Stimulated activated CD8-positive, alpha-beta memory T cell treated with anti-CD3 and anti-CD28 coated beads, Interleukin-4, amount 100 ng/mL, for 48 hours (primary cell): ENCODE data around the gene C1orf210.

Experiments
- DNase-seq: peaks from one replicate; pipeline ENCODE4 v3.0.0-alpha.2; 2020

Gene C1orf210

GRCh38 chr1:43293176-43293575, 7.8 kb upstream of the C1orf210 start:
- no peak for DNase-seq

GRCh38 chr1:43292679-43293078, 7.3 kb upstream of the C1orf210 start:
- no peak for DNase-seq

DNA sequence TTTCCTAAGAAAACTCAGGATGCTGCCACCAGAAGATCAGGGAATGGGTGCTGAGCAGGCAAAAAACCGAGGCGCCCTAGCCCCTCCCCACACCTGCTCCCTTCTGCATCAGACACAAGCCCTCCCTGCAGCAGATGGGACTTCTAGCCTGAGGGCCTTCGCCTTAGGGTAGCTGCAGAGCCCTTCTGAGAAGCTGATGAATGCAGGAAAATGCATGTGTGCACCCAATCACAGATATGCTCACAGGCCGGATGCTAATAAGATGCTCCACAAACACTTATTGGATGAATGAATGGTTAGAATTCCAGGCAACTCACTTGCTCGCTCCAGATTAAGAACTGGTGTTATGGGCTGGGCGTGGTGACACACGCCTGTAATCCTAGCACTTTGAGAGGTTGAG, 6.8 kb upstream of the C1orf210 start:
- no peak for DNase-seq

DNA sequence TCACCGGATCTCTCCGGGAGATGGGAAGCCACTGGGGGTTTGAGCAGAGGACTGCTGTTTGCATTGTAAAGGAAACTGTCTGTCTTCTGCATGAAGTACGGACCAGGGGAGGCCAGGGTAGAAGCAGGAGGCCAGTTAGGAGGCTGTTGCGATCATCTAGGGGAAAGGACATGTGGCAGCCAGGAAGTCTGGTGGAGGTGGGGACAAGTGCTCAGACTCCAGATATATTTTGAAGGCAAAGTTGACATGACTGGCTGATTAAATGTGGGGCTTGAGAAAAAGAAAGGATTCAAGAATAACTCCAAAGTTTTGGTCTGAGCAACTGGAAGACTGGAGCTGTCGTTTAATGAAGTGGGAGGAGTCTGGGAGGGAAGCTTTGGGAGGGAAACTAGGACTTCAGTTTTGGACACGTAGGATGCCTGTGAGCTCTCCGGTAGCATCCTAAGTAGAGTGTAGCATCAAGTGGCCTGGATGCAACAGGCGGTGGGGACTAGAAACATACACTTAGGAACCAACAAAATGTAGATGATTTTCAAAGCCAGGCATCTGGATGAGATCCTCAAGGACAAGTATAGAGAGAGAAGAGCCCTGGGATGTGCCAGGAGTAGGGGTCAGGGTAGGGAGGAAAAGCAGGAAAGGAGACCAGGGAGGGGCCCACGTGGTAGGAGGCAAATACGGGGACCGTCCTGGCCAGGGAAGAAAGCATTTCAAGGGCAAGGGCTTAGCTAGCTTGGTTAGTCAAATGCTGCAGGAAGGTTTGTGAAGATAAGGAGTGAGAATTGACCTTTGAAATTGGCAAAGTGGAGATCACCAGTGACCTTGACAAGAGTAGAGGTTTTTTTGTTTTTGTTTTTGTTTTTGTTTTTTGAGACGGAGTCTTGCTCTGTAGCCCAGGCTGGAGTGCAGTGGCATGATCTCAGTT, 3.7 kb upstream of the C1orf210 start:
- no peak for DNase-seq

- DNase-seq: no peak
These were observed 2.8 kb upstream of the C1orf210 start for GRCh38 chr1:43288058-43288784.

GRCh38 chr1:43286533-43286932, 1.2 kb upstream of the C1orf210 start:
- no peak for DNase-seq

DNA sequence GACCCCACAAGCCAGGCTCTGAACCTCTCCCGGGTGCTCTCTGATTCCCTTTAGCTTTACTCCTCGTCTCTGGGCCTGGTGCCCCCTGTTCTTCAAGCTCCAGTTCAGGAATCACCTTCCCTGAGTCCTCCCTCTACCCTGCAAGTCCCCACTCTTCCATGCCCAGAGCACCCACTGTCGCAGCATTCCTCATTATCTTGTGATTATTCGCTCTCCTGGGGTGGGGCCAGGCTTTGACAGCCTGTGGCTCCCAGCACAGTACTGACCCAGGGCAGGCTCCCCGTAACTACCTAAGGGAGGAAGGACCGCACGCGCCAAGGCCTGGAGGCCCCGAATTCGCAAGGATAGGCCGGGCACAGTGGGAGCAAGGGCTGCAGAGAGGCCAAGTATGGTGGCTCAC, 734 bp upstream of the C1orf210 start:
- DNase-seq: no peak

GRCh38 chr1:43284546-43285110, 753 bp downstream of the C1orf210 start:
- DNase-seq: no peak

DNA sequence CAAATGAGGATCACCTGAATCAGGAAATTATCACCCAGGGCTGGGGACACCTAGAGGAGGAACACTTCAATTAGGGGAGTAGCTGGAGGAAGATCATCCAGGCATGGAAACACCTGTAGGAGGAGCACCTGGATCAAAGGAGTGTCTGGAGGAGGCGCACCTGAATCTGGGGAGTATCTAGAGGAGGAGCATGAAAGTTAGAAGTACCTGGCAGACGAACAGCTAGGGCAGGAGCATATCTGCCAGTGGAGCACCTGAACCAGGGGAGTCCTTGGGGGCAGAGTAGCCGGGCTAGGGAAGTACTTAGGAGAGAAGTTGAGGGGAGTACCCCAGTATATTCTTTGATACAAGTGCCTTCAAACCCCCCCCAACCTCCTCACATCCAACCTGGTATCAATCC, 1.3 kb downstream of the C1orf210 start:
- no peak for DNase-seq

DNA sequence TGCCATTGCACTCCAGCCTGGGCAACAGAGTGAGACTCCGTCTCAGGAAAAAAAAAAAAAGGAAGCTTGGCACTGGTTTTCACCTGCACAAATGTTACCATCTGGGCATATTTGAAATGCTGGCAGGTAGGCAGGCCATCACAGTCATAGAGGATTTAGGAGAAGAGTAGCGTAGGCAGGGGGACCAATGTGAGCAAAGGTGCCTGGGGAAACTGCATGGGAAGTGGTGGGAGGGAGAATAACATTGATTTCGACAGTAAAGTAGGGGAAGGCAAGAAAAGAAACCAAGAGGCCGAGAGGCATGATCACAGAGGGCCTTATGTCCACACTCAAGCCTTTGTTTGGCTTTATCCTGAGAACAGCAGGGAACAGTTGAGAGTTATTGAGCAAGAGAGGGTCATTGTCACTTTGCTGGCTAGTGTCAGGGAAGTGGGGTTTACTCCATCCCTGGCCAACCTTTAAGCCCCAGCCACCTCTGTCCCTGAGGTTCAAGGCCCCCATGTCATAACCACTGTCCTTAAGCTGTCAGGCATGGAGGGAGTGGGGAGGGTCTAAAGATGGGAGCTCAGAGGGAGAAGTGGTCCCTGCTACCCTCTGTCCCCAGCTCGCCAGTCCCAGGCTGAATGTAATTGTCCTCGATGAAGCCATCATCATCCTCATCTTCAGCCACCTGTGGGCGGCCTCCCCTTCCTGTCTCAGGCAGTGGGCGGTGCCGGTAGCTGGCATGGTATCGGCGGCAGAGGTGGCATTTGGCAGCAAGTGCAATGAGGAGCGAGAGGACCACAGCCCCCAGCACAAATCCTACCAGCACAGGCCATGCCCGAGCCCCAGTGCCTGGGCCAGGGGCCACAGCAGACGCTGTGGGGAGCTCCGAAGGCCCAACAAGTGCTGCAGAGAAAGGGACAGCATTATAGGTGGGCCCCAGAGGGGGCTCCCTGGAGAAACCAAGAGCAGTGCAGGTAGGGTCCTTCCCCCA, 2.9 kb downstream of the C1orf210 start:
- no peak for DNase-seq

GRCh38 chr1:43280692-43281091, 4.7 kb downstream of the C1orf210 start:
- no peak for DNase-seq

- no peak for DNase-seq
These were observed 5.7 kb downstream of the C1orf210 start for GRCh38 chr1:43279666-43280065.

DNA sequence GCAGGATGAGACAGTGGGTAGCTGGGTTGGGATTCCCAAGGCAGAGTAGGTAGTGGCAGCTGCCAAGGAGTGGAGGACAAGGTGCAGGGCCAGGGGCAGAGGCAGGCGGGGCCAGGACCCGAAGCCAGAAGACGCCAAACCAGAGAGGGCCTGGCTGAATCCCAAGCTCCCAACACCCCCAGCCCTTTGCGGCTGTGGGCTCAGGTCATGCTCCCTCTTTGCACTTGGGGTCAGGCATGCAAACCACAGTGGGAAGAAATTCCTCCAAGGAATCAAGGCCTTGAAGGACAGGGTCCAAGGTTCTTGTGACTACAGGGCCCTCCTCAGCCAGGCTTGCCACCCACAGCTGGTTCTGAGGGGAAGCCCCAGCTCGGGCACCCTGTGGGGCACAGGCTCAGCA, 6.2 kb downstream of the C1orf210 start:
- DNase-seq: no peak

DNA sequence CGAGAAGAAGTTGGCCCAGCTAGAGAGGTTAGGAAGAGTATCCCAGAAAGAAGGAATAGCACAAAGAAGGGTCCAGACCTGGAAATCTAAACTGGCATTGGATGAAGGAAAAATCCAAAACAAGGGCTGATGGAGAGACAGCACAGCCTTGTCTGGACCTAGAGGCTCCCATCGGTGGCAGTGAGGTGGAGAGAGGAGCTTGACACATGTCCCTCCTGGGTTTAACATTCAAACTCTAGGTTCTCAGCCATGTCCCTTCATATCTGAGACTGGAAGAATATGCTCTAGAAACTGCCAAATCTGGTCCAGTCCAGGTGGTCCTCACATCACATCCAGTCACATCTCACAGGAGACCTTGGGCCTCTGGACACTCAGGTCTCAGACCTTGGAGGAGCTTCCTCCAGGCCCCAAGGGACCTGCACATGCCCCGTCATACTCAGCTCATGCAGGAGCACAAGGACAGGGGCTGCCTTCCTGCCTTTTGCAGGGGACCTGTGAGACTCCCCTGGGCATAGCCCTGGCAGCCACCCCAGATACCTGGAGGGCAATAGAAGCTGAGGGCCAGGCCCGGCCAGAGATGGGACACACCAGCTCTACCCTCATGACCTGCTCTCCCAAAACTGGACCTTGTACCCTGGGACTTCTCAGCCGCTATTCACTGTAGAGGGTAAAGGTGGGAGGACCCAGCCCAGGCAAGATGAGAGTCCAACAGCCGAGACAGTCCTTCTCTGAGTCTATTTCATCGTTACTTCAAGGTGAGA, 8.1 kb downstream of the C1orf210 start:
- DNase-seq: no peak

DNA sequence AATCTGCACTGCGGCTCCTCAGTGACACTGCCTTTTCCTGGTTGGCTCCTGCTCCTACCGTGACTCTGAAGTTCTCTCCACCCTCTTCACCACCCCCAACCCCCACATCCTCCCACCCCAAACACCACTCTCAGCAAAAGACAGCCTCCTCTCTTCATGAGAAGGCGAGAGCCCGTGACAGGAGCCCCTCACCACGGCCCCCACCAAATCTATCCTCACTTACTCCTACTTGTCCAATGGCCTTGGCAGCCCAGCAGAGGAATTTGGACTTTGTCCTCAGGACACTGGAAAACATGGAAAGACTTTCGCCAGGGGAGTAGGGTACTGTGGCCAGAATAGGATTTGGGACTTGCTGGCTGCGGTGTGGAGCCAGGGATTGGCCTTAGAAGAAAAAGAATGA, 8.7 kb downstream of the C1orf210 start:
- no peak for DNase-seq

GRCh38 chr1:43275826-43276620, 9.4 kb downstream of the C1orf210 start:
- no peak for DNase-seq

DNA sequence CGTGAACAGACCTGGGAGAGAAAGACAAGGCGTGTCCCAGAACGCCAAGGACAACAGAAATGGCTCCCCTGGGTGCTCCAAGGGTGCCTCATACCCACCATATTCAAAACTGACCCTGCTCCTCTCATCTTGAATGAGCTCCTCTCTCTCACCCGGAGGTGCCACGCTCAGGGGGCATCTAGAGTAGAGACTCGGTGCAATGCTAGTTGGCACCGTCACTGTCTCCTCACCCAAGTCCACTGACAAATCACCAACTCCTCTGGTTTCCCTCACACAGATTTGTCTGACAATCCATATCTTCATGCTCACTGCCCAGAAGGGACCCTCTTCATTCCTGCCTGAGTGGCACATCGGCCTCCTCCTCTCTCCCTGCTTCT, 10.6 kb downstream of the C1orf210 start:
- DNase-seq: no peak

- peak; percentile 45 for DNase-seq
These were observed 11.1 kb downstream of the C1orf210 start for GRCh38 chr1:43274125-43274803.

DNA sequence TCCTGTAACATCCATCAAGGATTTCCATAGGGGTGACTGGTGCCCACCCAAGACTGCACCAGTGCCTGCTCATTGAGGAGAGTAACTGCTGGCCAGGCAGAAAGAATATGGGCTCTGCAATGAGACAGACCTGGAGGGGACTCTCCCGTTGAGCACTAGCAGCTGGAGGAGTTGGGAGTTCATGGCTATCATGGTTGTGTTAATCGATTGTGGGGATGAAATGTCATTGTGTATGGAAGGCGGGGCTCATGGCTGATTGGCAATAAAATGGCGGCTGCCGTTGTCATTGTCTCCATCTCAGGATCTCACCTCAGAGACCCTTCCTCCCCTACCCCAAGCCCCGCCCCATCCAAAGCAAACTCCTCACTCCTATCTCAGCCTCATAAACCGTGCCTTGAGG, 11.7 kb downstream of the C1orf210 start:
- DNase-seq: no peak
